NCI-H2029 treated with DMSO at 0.1 percent for 48 hours (cell line): ENCODE data around the gene SDHA.
"Not testable (repeated sequence)": the region's sequence is repeated elsewhere in the genome, so short reads cannot be mapped to it uniquely, and the experiment has no call there.

Source experiments
- DNase-seq: peaks from one replicate; lab custom pipeline; 2025; lab: John Stamatoyannopoulos, UW

Gene SDHA

DNA sequence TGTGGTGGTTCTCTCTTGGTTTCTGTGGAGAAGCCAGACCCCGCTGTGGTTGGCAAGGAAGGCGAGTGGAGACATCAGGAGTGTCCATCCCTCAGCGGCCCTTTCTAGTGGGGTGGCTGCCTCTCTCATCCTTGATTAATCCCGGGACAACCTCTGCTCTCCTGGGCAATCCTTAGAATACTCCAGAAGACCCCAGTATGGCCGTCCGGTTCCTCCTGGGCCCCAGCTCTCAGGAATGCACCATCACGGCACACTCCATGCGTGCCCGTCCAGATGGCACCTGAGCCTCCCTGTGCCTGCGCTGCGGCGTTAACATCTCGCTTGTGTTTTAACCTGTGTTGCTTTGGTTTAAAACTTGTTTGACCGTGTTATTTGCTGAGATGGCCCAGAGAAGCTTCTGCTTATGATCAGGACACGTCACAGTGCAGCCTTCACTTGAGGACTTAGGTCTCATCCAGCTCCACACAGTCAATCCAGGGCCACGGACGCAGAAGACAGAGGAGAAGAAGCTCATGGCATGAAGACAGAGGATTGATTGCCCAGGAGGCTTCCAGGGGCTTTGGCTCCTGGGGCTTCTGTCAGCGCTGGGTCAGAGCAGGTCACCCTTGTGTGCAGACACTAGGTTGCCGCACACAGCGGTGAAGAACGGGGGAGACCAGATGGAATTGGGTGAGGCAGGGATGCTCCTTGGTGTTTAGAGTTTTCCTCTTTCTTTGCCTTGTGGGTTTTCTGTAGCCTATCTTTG lies 82.7 kb downstream of the SDHA start:
- DNase-seq: not testable (repeated sequence)

DNA sequence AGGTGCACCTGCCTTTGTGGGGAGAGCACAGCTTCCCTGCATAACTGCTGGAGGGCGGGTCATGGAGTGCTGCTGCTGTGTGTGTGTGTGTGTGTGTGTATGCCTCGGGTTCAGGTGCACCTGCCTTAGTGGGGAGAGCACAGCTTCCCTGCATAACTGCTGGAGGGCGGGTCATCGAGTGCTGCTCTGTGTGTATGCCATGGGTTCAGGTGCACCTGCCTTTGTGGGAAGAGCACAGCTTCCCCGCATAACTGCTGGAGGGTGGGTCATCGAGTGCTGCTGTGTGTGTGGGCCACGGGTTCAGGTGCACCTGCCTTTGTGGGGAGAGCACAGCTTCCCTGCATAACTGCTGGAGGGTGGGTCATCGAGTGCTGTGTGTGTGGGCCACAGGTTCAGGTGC lies 84.3 kb downstream of the SDHA start:
- DNase-seq: peak; percentile 46

DNA sequence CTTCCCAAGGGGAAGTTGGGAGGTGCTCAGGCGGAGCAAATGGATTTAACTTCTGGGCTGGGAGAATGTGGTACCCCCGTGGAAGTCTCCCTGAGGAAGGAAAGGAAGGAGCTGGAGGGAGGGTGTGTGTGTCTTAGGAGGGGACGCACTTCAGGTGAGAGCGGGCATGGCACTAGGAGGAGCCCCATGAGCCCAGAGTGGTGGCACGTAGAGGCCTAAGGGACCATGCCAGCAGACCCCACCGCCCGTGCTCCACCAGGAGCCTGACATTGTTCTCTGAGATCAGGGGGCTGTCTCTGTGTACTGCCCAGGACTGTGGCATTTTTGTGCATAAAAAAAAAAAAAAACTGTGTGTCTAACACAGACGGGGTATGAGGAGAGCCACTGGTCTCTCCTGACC lies 84.8 kb downstream of the SDHA start:
- DNase-seq: no peak

DNA sequence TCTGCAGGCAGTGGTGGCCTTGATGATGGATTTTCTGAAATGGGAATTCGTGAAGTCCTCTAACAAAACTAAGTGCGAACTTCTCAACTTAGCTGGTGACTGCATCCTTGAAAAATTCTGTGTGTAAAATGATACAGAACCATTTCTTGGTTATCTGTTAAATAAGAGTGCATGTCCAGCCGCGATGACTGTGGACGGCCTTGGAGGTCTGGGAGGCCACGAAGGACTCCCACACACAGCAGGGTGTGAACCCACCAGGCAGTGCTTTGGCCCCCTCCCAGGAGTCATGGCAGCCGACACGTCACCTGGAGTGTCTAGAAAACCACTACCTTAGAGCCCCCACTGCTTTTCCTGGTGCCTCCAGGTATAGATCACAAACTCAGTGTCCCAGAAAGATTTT lies 85.6 kb downstream of the SDHA start:
- DNase-seq: not testable (repeated sequence)

DNA sequence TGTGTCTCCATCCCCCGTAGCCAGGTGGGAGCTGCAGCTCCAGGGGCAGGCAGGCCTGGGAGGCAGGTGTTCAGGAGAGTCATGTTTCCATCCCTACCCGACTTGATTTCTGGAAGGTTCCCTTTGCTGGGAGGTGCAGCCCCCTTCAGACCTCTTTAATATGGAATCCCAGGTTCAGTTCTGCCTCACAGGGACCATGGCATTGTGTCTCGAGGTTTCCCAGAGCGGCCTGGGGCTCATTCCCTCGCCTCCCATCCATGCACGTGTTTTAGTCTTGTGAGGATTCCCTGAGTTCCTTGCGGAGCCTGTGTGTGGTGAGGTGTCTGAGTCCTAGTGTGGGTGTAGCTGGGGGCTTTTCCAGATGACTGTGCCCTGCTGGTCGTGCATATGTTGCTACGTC lies 86.9 kb downstream of the SDHA start:
- no peak for DNase-seq

DNA sequence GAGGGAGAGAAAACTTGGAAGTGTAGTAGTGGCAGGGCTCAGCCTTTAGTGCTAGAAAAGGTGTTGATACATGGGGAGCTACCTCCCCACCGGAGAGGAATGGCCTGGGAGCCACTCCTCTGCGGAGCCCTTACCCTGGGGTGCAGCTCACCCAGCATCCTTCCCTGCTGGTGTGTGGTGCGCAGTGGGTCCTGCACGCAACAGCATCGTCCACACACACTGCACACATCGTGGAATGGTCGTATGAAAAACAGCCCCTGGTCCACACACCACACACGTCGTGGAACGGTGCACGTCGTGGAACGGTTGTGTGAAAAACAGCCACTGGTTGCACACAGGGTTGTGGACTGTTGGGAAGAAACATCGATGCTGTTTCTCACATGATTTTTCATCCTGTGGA lies 87.3 kb downstream of the SDHA start:
- no peak for DNase-seq

DNA sequence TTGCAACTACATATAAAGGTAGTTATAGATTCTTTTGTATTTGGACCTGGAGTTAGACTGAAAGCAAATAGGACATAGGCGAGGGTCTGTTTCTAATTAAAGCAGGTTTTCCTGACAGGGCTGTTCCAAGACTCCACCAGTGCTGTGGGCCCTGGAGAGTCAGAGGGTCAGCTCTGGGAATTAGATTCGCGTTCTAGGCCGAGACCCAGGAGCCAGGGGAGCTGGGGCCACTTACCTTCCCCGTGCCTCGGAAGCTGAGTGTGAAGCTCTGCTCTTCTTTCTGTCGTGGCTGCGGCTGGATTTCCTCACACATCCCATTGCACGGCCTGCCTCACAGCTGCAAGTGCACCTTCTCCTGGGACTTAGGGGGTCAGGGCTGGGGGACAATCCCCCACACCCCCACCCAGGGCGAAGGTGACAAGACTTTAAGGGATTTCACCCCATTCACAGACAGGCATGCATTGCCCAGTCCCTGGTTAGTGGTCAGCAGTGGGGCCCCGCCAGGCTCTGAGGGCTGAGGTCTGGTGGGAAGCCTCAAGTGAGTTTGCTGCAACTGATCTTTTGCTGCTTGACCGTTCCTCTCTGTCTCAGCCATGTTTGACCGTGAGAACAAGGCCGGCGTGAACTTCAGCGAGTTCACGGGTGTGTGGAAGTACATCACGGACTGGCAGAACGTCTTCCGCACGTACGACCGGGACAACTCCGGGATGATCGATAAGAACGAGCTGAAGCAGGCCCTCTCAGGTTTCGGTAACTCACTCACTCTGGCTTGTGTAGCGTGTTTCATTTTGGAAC lies 88.1 kb downstream of the SDHA start:
- DNase-seq: no peak
